ENCODE results near the gene CNTN4. TPM values are rescaled to one million over a fixed set of nuclear protein-coding genes. Genes with fewer than 3 reads are reported as not detected.

Gene CNTN4
- total RNA-seq, 1 experiment from 2014 or later, result 1.6 TPM

DNA sequence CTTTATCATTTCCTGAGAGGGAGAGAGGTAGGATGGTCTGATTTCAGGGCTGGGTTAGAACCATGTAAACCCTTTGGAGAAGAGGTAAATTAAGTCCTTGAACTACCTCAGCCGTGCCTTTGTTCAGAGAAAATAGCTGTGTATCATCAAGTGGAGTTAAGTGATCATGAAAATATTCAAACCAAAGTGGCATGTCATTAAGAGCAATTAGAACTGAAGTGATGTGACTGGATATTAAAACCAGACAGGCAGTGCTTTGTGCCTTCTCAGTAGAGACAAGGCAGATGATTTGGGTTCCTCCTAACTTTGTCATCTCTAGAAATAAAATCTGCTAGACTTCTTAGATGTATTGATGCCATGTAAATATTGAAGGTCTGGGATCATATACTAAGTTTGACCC, 840.0 kb downstream of the CNTN4 start:
- WGBS (ENCODE audit: extremely low coverage, insufficient read length, low lambda C conversion rate), result no CpG with 5 or more reads among the region's 1 CpG
- H3K18ac ChIP-seq (ENCODE audit: insufficient read length, low read depth, low read length), result no peak overlapping the region
- no peak overlapping the region for H3K27ac Mint-ChIP-seq
- H3K4ac ChIP-seq (ENCODE audit: low read depth, low read length), result no peak overlapping the region
- no peak overlapping the region for H2BK5ac ChIP-seq (ENCODE audit: insufficient read length, low read length)
- H3K27me3 Mint-ChIP-seq (ENCODE audit: low read depth), result peaks cover 2% of the 10 kb centered on the region; the same call in 1 of the 2 replicates
- no peak overlapping the region for H4K91ac ChIP-seq (ENCODE audit: insufficient read length, low read depth, low read length)
- peaks cover 0 to 4% of the 10 kb centered on the region in 2 experiments; a peak in 3 of 4 replicates for H3K4me1 Mint-ChIP-seq
- no peaks in the 10 kb centered on the region for H3K79me1 ChIP-seq (ENCODE audit: insufficient read depth, low read depth, low read length, poor library complexity, severe bottlenecking)
- H2BK12ac ChIP-seq (ENCODE audit: insufficient read length, low read depth, low read length), result no peak overlapping the region
- no peak overlapping the region for H3K4me2 ChIP-seq (ENCODE audit: insufficient read depth, insufficient read length, low read length)
- TF ChIP-seq, protein P1, sequence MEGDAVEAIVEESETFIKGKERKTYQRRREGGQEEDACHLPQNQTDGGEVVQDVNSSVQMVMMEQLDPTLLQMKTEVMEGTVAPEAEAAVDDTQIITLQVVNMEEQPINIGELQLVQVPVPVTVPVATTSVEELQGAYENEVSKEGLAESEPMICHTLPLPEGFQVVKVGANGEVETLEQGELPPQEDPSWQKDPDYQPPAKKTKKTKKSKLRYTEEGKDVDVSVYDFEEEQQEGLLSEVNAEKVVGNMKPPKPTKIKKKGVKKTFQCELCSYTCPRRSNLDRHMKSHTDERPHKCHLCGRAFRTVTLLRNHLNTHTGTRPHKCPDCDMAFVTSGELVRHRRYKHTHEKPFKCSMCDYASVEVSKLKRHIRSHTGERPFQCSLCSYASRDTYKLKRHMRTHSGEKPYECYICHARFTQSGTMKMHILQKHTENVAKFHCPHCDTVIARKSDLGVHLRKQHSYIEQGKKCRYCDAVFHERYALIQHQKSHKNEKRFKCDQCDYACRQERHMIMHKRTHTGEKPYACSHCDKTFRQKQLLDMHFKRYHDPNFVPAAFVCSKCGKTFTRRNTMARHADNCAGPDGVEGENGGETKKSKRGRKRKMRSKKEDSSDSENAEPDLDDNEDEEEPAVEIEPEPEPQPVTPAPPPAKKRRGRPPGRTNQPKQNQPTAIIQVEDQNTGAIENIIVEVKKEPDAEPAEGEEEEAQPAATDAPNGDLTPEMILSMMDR (conservative IDR thresholded peaks at IDR 0.05), result no peak
- H3K9me3 Mint-ChIP-seq, result no peaks in the 10 kb centered on the region
- H3K36me3 Mint-ChIP-seq (ENCODE audit: insufficient read depth in 1 of 3, low read depth in 3 of 3), result no peaks in the 10 kb centered on the region; a peak in 1 of 7 replicates
- H3K14ac ChIP-seq (ENCODE audit: insufficient read depth, low read length), result no peak overlapping the region
- no peak overlapping the region for H4K8ac ChIP-seq (replicated peaks; ENCODE audit: insufficient read length, low read depth, low read length)
- no peak overlapping the region for H3K9ac ChIP-seq (ENCODE audit: extremely low read depth, insufficient read length, low read length)
- H3K56ac ChIP-seq (ENCODE audit: insufficient read length, low read depth, low read length), result no peak overlapping the region
- H2AFZ ChIP-seq (ENCODE audit: low read length), result no peak overlapping the region
- H2BK120ac ChIP-seq (ENCODE audit: low read depth, low read length, poor library complexity, severe bottlenecking), result no peak overlapping the region
- no peak overlapping the region for H3K23ac ChIP-seq (ENCODE audit: insufficient read length, low read depth, low read length)
- H3K9me3 ChIP-seq (ENCODE audit: control insufficient read depth, low read depth, low read length), result no peaks in the 10 kb centered on the region
- no peak for DNase-seq
- no peak overlapping the region for H3K4me3 Mint-ChIP-seq
- H2BK15ac ChIP-seq (ENCODE audit: low read depth, low read length), result no peak overlapping the region
- no peaks in the 10 kb centered on the region for H4K20me1 ChIP-seq (ENCODE audit: control insufficient read depth, insufficient read depth, insufficient read length)
- H3K4me1 ChIP-seq (ENCODE audit: insufficient read depth, low read length), result no peaks in the 10 kb centered on the region; the same call in 1 of the 2 replicates
- no peaks in the 10 kb centered on the region for H3K79me2 ChIP-seq (ENCODE audit: insufficient read depth, low read length)
- no peak overlapping the region for H4K5ac ChIP-seq (ENCODE audit: insufficient read length, low read depth, low read length)
- no peak overlapping the region for H3T11ph ChIP-seq (ENCODE audit: low read length)
- H2BK20ac ChIP-seq (ENCODE audit: low read depth, low read length, poor library complexity, severe bottlenecking), result no peak overlapping the region
- H3K27ac ChIP-seq (ENCODE audit: insufficient read length, low read depth, low read length), result no peak overlapping the region
- H3K27me3 ChIP-seq (ENCODE audit: insufficient read depth, low read length), result no peaks in the 10 kb centered on the region
- no peak overlapping the region for H2AK5ac ChIP-seq (ENCODE audit: insufficient read length, low read length)
- H3K23me2 ChIP-seq (ENCODE audit: insufficient read length, low read depth, low read length, poor library complexity, severe bottlenecking), result no peaks in the 10 kb centered on the region

All from H9 (cell line).